NCI-H748 treated with DMSO at 0.1 percent for 48 hours (cell line): ENCODE results near the gene HHIPL1.

Experiments used
- DNase-seq: peaks from one replicate; lab custom pipeline; 2025; lab: John Stamatoyannopoulos, UW

Gene HHIPL1

GRCh38 chr14:99644723-99645544 lies at the start of gene HHIPL1:
TSS of gene HHIPL1 (plus strand) at chr14:99645129. CDS start at chr14:99645208, 79 bp downstream.
- DNase-seq, result no peak

- no peak for DNase-seq
Observed at GRCh38 chr14:99595524-99595923, 49.4 kb upstream of the HHIPL1 start.

DNA sequence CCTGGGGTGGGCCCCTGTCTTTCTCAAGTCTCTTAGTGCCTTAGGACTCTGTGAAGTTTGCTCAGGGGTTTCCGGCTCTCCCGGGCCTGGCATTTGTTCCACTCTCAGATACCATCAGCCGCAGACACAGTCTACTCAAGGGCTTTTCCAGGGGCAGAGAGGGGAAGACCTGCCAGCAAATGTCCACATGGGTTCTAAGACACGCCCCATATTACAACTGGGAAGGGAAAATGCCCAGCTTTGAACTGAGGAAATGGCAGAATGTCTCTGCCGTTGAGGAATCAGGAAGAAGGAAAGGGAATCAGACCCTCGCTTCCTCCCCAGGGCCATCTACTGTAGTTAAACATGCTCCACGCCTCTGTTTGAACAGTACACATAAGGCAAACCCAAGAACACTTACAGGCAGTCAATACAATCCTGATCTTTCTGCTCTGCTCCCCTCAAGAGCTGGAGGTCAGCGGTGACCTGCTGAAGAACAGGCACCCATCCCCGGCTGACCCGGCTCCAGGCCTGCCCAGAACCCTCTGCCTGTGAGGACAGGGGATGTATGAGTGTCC lies 48.8 kb upstream of the HHIPL1 start:
- DNase-seq, result no peak

DNA sequence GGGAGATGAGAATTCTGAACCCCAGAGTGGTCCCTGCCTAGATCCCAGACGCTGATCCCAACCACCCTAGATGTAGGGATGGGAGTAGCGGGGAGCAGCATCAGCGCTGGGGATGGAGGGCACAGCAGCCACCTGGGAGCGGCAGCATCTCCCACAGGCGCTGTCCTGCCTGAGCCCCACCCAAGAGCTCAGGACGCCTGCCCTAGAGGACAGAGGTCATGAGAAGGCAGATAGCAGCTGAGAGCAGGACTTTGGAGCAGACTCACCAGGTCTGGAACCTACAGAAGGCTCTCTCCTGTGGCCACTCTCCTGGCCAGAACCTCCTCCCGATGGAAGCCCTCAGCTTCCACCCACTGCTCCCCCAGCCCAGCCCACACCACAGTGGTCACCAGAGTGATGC lies 48.2 kb upstream of the HHIPL1 start:
- DNase-seq, result no peak

DNA sequence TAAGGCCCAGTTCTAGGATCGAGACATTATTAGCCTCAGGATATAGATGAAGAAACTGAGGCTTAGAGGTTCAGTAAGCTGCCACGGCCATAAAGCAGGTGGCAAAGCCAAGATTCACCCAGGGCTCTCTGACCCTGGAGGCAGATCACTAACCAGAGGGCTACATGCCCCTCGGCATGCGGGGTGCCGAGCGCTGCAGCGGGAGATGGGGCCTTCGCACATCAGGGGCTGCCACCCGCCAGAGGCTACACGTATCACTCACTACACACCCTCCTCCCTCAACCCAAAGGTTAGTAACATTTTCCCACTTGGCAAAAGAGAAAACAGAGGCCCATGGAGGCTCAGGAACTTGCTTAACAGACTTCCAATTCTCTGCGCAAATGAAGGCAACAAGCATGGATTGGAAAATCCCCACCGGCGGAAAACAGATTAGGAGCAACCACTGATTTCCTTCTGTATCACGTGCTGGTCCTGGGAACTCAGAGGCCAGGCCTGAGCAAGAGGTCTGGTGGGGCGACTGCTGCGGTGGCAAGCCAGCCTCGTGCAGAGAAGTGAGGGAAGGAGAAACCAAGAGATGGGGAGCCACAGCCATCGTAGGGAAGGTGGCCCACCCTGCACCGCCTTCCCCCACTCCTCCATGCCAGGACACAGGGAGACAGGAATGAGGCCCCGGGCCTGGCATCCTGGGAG lies 46.9 kb upstream of the HHIPL1 start:
- no peak for DNase-seq

GRCh38 chr14:99598774-99599173 lies 46.2 kb upstream of the HHIPL1 start:
- DNase-seq, result no peak

DNA sequence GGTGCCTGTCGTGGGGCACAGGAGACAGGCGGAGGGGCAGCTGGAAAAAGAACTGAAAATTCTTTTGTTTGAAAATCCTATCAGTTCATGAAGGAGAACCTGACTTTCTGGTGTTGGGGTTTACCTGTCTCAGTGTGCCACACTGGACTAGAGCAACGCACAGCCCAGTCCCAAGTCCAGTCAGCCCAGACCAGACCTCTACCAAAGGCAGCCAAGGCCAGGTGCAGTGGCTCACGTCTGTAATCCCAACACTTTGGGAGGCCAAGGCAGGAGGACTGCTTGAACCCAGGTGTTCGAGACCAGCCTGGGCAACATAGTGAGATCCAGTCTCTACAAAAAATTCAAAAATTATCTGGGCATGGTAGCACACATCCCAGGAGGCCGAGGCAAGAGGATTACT lies 45.5 kb upstream of the HHIPL1 start:
- DNase-seq, result no peak

GRCh38 chr14:99600232-99600888 lies 44.6 kb upstream of the HHIPL1 start:
- DNase-seq, result no peak

- DNase-seq, result no peak
Observed at GRCh38 chr14:99601361-99601831, 43.5 kb upstream of the HHIPL1 start.

DNA sequence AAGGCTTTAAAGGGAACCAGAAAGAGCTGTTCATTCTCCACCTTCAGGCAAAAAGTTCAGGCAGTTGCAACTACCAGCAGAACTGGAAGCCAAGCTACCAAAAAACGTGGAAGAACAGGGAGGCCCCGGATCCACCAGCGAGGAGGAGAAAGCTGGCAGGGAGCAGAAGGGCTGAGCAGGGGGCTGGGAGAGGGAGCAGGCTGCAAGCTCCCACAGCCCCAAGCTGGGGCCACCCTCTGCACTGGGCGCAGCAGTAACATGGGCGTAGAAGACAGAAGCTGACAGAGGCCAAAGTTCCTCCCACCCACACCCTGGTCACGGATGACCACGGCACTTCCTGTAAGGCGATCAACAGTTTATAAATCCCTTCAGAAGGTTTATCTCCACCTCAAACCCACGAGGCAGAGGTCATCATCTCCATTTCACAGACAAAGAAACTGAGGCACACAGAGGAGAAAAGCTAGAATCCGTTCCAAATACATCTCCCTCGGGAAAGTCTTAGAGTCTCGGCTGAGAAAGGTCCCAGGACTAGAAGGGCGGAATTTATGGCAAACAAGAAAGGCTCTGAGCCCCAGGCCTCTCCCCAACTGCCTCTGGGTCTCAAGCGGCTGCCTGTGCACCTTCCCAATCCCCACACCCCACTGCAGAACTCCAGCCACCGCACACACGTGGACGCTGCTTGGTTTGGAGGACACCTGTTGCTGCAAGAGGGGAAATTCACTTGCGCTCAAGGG lies 42.7 kb upstream of the HHIPL1 start:
- no peak for DNase-seq

GRCh38 chr14:99602788-99603415 lies 42.0 kb upstream of the HHIPL1 start:
- no peak for DNase-seq

DNA sequence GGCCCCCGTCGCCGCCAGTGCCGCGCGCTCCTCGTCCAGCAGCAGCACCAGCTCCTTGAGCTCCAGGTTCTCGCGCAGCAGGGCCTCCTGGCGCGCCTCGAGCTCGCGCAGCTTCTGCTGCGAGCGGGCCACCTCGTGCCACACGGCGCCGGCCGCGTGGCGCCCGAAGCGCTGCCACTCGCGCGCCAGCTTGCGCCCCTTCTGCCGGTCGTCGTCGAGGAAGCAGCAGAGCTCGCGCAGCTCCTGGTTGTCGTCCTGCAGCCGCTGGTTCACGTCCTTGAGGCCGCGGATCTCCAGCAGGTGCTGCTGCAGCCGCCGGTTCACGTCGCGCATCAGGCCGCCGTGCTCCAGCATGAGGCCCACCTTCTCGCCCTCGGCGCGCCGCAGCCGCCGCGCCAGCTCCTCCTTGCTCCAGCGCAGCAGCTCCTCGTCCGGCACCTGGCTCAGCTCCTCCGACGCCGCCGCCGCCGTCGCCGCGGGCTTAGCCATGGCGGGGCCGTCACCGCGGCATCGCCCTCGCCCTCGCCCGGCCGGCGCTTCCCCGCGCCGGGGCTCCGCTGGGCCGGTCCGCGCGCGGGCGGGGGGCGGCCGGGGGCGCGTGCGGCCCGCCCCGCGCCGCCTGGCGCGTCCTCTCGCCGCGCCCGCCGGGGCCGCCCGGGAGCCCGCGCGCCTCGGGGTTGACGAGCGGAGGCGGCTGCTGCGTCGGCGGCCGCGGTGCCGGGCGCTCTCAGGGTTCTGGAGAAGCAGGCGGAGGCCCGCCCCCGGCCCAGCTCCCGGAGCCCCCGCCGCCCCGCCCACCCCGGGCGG lies 41.3 kb upstream of the HHIPL1 start, which contains the start of gene CCDC85C:
CCDC85C (minus strand) TSS at position 737 of the 807 bp plus-strand sequence; CDS start at position 489, 248 bp downstream.
- peak; percentile 25 for DNase-seq

DNA sequence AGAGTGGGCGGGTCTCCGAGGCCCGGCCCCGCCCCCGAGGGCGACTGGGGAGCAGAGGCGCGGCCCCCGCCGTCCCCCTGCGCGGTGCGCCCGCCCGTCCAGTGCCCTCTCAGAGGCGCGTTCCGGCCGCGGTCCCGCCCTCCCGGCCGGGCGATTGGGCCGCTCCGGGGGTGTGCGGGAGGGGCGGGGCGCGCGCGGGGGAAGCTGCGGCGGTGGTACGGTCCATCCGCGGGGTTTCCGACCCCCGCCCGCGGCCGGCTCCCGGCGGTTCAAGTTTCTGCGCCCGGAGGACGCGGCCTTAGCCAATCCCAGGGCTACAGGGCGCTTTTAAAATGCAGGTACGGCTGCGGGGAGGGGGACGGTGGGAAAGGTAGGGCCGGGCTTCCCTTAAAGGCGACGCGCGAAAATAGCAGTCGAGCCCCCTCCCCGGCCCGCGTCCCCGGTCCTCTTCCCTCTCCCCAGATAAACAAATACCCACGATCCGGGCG lies 40.6 kb upstream of the HHIPL1 start:
- DNase-seq, result peak; percentile 95

- DNase-seq, result peak; percentile 68
Observed at GRCh38 chr14:99604766-99605298, 40.1 kb upstream of the HHIPL1 start.

GRCh38 chr14:99605299-99605961 lies 39.5 kb upstream of the HHIPL1 start:
- DNase-seq, result peak; percentile 70

DNA sequence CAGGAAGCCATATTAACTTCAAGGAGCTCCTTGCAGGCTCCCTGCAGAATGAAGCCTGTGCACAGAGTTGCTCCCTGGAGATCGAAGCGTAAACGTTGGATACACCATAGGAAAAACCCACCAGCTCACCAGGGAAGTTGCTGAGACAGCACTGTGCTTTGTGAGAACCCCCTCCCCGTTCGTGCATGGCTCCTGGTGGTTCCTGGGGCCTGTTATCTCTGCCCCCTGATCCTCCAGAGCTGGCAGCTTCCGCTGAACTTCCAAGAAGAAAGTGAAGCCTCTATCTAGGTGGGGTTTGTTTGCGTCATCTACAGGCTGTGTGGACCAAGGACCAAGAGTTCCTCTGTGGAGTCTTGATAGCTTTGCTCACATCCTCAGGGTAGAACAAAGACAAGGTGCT lies 38.6 kb upstream of the HHIPL1 start:
- DNase-seq, result no peak

DNA sequence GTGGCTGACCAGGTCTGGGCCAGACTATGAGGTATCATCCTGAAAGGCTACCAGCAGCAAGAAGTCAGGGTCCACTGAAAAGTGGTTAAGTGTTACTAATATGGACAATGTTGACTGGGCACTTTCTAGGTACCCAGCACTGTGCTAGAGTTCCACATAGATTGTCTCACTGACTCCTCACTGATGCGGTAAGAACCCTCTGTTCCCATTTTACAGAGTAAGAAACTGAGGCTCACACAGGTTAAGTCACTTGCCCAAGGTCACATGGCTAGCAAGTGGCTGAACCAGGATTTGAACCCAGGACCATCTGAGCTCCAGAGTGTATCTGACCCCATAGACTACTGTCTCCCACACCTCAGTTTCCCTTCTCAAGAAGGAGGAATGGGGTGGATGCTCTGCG lies 36.3 kb upstream of the HHIPL1 start:
- DNase-seq, result no peak

DNA sequence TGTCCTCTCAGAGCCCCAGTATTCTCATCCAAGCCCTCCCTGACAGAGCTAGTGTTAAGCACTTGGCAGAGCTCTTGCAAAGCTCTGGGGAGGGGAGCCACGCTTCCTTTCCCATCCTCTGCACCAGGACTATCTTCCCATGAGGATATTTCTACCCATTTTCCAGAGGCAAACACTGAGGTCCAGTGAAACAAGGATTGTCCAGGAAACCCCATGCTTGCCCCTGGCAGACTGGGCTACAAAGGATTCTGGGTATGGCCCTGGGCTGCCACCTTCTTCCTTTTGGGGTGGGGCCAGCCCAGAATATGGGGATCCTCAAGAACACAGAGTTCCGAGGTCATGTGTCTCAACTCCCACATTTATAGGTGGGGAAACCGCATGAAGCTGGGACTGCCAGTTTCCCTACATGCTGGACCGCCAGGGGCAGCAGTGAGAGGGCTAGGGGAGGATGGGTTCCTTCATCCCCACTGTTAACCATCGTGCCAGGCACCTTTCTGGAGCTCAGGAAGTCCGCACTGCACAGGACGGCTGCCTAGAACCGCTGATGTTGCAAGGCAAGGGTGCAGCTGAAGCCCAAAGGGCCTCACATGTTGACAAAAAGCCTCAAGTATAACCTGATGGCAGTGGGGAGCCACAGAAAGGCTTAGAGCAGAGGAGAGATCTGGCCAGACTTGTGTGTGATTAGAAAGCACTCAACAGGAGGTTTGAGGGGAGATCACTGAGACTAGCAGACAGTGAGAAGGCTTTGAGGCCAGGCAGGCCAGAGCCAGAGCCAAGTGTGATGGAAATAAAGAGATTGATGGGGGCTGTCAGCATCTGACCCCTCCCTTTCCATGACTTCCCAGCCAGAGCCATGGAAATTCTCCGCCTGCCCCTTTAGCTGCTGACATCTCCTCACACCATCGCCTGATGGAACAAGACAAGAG lies 35.4 kb upstream of the HHIPL1 start:
- no peak for DNase-seq
